Astrocyte (in vitro differentiated cells and primary cell): ENCODE measurements around the gene LILRA2. TPM values are rescaled to one million over a fixed set of nuclear protein-coding genes. Genes with fewer than 3 reads are reported as not detected.
"Not testable (repeated sequence)": the region's sequence is repeated elsewhere in the genome, so short reads cannot be mapped to it uniquely, and the experiment has no call there.

Experiments used
- DNase-seq: peaks from one replicate; pipeline ENCODE4 v3.0.0-alpha.2; 2010; ENCODE audit warnings: low read depth
- FAIRE-seq: peaks from 2 replicates; lab custom pipeline; 2011; peaks lifted over from hg19 to GRCh38; lab: Jason Lieb, UNC
- H2AFZ ChIP-seq: 2 replicates; pipeline ENCODE4 v1.6.0; 2012; ENCODE audit warnings: low read depth, low read length, inconsistent platforms
- H3K27ac ChIP-seq: 2 replicates; pipeline ENCODE4 v1.5.1; 2011; ENCODE audit warnings: low read depth, low read length, inconsistent platforms
- H3K27me3 ChIP-seq: 2 replicates; pipeline ENCODE4 v1.6.0; 2011; ENCODE audit warnings: low read length, inconsistent platforms; ENCODE audit not compliant: insufficient read depth
- H3K36me3 ChIP-seq: 2 replicates; pipeline ENCODE4 v1.5.1; 2011; ENCODE audit warnings: low read length, inconsistent platforms; ENCODE audit not compliant: insufficient read depth
- H3K4me1 ChIP-seq: 2 replicates; pipeline ENCODE4 v1.5.1; 2011; ENCODE audit warnings: low read length, inconsistent platforms; ENCODE audit not compliant: insufficient read depth
- H3K4me2 ChIP-seq: 2 replicates; pipeline ENCODE4 v1.6.0; 2012; ENCODE audit warnings: low read length, inconsistent platforms
- H3K4me3 ChIP-seq: 2 replicates; pipeline ENCODE4 v1.5.1; 2011; ENCODE audit warnings: low read depth, mild to moderate bottlenecking, low read length, inconsistent platforms; ENCODE audit not compliant: insufficient read depth
- H3K79me2 ChIP-seq: 2 replicates; pipeline ENCODE4 v1.6.0; 2012; ENCODE audit warnings: mild to moderate bottlenecking, low read length, inconsistent platforms; ENCODE audit not compliant: insufficient read depth
- H3K9ac ChIP-seq: 2 replicates; pipeline ENCODE4 v1.6.0; 2012; ENCODE audit warnings: mild to moderate bottlenecking, low read length, inconsistent platforms
- H3K9me3 ChIP-seq: 2 replicates; pipeline ENCODE4 v1.5.1; 2012; ENCODE audit warnings: low read depth, mild to moderate bottlenecking, low read length, inconsistent platforms; ENCODE audit not compliant: insufficient read depth
- H4K20me1 ChIP-seq: 2 replicates; pipeline ENCODE4 v1.6.0; 2012; ENCODE audit warnings: low read length, inconsistent platforms; ENCODE audit not compliant: insufficient read depth
- H3K27ac Mint-ChIP-seq: one replicate; pipeline ENCODE4 v1.8.0; 2021; ENCODE audit warnings: mild to moderate bottlenecking, mixed read lengths; ENCODE audit not compliant: unreplicated experiment
- H3K27me3 Mint-ChIP-seq: one replicate; pipeline ENCODE4 v1.8.0; 2021; ENCODE audit warnings: low read depth, mixed read lengths; ENCODE audit not compliant: unreplicated experiment
- H3K36me3 Mint-ChIP-seq: one replicate; pipeline ENCODE4 v1.8.0; 2021; ENCODE audit warnings: low read depth, mixed read lengths; ENCODE audit not compliant: unreplicated experiment
- H3K4me1 Mint-ChIP-seq: one replicate; pipeline ENCODE4 v1.8.0; 2021; ENCODE audit warnings: low read depth, mixed read lengths; ENCODE audit not compliant: unreplicated experiment
- H3K4me3 Mint-ChIP-seq: one replicate; pipeline ENCODE4 v1.8.0; 2021; ENCODE audit warnings: mild to moderate bottlenecking, moderate library complexity, mixed read lengths; ENCODE audit not compliant: unreplicated experiment
- H3K9me3 Mint-ChIP-seq: one replicate; pipeline ENCODE4 v1.8.0; 2021; ENCODE audit warnings: mild to moderate bottlenecking, mixed read lengths; ENCODE audit not compliant: unreplicated experiment
- CTCF ChIP-seq: IDR thresholded peaks from 2 replicates; pipeline ENCODE4 v1.5.1; 2011; ENCODE audit warnings: low read depth, mild to moderate bottlenecking, inconsistent platforms, low read length, moderate library complexity; ENCODE audit not compliant: insufficient read depth
- EZH2 ChIP-seq: IDR thresholded peaks from 2 replicates; pipeline ENCODE4 v1.6.1; 2012; ENCODE audit warnings: mild to moderate bottlenecking, low read length, inconsistent platforms; ENCODE audit not compliant: insufficient read depth
- total RNA-seq: library from RNA; stranded (reverse); gene quantifications from 2 replicates; pipeline ENCODE4 v1.2.1, GENCODE V29; 2021

LILRA2 gene
- total RNA-seq, 1 donor from 2014 or later, result not detected

- no peaks in the 10 kb centered on the region for H3K36me3 Mint-ChIP-seq
- Histone ChIP-seq H3K27ac (no peak overlapping the region), H3K27me3 (no peaks in the 10 kb centered on the region), H4K20me1 (no peaks in the 10 kb centered on the region), H3K36me3 (no peaks in the 10 kb centered on the region), H3K79me2 (no peaks in the 10 kb centered on the region), H3K9ac (no peak overlapping the region), H3K9me3 (peaks cover 13% of the 10 kb centered on the region), H3K4me1 (no peaks in the 10 kb centered on the region), H3K4me2 (no peak overlapping the region), H2AFZ (no peak overlapping the region), H3K4me3 (no peak overlapping the region)
- no peaks in the 10 kb centered on the region for H3K27me3 Mint-ChIP-seq
- peaks cover 19% of the 10 kb centered on the region for H3K9me3 Mint-ChIP-seq
- H3K4me3 Mint-ChIP-seq, result no peak overlapping the region
- no peak for TF ChIP-seq CTCF
- no peak for TF ChIP-seq EZH2
- DNase-seq, result no peak
- no peaks in the 10 kb centered on the region for H3K4me1 Mint-ChIP-seq
- no peak for FAIRE-seq
- no peak overlapping the region for H3K27ac Mint-ChIP-seq
Measured at GRCh38 chr19:54574051-54574450, 461 bp downstream of the LILRA2 start.

GRCh38 chr19:54574527-54575056 is 1.0 kb downstream of the LILRA2 start:
- H4K20me1 ChIP-seq, result no peaks in the 10 kb centered on the region
- Mint-ChIP-seq H3K9me3 (peaks cover 22% of the 10 kb centered on the region), H3K27ac (no peak overlapping the region), H3K4me3 (no peak overlapping the region), H3K4me1 (no peaks in the 10 kb centered on the region), H3K36me3 (no peaks in the 10 kb centered on the region), H3K27me3 (no peaks in the 10 kb centered on the region)
- H3K36me3 ChIP-seq, result no peaks in the 10 kb centered on the region
- no peaks in the 10 kb centered on the region for H3K4me1 ChIP-seq
- no peaks in the 10 kb centered on the region for H3K79me2 ChIP-seq
- H3K27ac ChIP-seq, result no peak overlapping the region
- H3K4me2 ChIP-seq, result no peak overlapping the region
- no peaks in the 10 kb centered on the region for H3K27me3 ChIP-seq
- FAIRE-seq, result no peak
- no peak overlapping the region for H3K4me3 ChIP-seq
- H3K9me3 ChIP-seq, result peaks cover 12% of the 10 kb centered on the region
- H3K9ac ChIP-seq, result no peak overlapping the region
- H2AFZ ChIP-seq, result no peak overlapping the region
- TF ChIP-seq EZH2, result no peak
- no peak for TF ChIP-seq CTCF
- DNase-seq, result no peak

GRCh38 chr19:54575205-54575604 is 1.6 kb downstream of the LILRA2 start:
- not testable (repeated sequence) for H3K9ac ChIP-seq, H3K36me3 ChIP-seq, H3K4me2 ChIP-seq, H3K79me2 ChIP-seq, DNase-seq, H3K27me3 ChIP-seq, H3K27me3 Mint-ChIP-seq, H3K27ac Mint-ChIP-seq, H3K36me3 Mint-ChIP-seq, H3K4me1 Mint-ChIP-seq, H3K27ac ChIP-seq, H3K4me3 ChIP-seq, FAIRE-seq, H4K20me1 ChIP-seq, H3K4me1 ChIP-seq, H2AFZ ChIP-seq, H3K4me3 Mint-ChIP-seq
- peaks cover 12% of the 10 kb centered on the region for H3K9me3 ChIP-seq
- H3K9me3 Mint-ChIP-seq, result peaks cover 20% of the 10 kb centered on the region
